ENCODE measurements around the gene TMEM238. TPM values are rescaled to one million over a fixed set of nuclear protein-coding genes. Genes with fewer than 3 reads are reported as not detected.
A peak's percentile ranks its signal among the peaks of the same experiment; 100 is the strongest.
"Not testable (repeated sequence)": the region's sequence is repeated elsewhere in the genome, so short reads cannot be mapped to it uniquely, and the experiment has no call there.

The TMEM238 gene, protein sequence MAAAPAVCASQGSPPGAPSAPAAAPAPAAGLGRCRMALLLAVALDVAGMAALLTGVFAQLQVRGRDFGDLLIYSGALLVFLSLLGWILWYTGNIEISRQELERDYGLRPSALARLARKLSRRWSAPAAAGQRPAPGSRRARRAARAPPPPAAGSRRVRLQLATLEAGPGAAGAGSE
- 1.0 TPM for total RNA-seq
- long read RNA-seq: 0 reads

DNA sequence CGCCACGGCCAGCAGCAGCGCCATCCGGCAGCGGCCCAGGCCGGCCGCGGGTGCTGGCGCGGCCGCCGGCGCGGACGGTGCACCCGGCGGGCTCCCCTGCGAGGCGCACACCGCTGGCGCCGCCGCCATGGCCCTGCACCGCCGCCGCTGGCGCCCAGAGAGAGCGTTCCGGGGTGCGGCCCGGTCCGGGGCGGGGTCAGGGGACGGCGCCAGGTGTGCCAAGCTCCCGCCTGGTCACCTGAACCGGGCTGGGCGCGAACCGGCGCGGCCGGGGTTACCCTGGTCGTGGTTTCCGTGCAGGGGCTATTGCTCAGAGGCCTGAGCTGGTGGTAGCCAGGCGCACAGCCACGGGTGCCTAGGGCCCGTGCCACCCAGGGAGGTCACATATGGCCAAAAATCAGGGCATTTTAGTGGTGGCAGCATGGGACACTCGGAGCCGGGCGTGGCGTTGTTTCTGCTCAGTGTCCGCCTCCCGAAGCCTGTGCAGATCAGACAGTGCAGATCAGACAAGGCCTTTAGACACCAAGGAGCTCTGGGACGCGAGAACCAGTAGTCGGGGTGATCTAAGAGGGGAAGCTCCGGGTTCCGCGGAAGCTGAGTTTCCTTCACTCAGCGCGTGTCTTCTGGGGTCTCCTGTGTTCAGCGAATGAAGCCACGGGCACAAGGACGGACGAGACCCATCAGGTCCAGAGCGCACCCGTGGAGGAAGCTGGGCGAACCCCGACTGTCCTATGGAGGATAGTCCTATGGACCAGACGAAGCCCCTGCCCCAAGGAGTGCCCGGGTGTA, at the start of gene TMEM238:
TMEM238 (minus strand) TSS at position 162 of the 789 bp plus-strand sequence; CDS start at position 129, 33 bp downstream.
- DNase-seq (peak; percentile 52), ATAC-seq (ENCODE audit: poor library complexity) (no peak)
- intact Hi-C loops (cut with DNase I): loop anchor here (2.0 to 5.0 kb wide), 2 partner anchors 46 to 82 kb away; partner anchors contain the start of gene KMT5C

- DNase-seq (no peak), ATAC-seq (ENCODE audit: poor library complexity) (no peak)
- intact Hi-C loops (cut with DNase I): no loop called here
These were observed 49.2 kb upstream of the TMEM238 start for GRCh38 chr19:55433292-55433691.

GRCh38 chr19:55432241-55432959, 48.3 kb upstream of the TMEM238 start:
- no peak for DNase-seq

GRCh38 chr19:55431183-55431582, 47.1 kb upstream of the TMEM238 start:
- intact Hi-C loops (cut with DNase I): no loop called here
- ATAC-seq (ENCODE audit: poor library complexity) (no peak), DNase-seq (no peak)

More at GRCh38 chr19:55432241-55432959, 48.3 kb upstream of the TMEM238 start:
- no peak for ATAC-seq (ENCODE audit: poor library complexity)
- intact Hi-C loops (cut with DNase I): no loop called here

GRCh38 chr19:55426042-55426441, 42.0 kb upstream of the TMEM238 start:
- no peak for DNase-seq
- intact Hi-C loops (cut with DNase I): no loop called here
- ATAC-seq (ENCODE audit: poor library complexity): no peak

- DNase-seq (no peak), ATAC-seq (ENCODE audit: poor library complexity) (no peak)
- intact Hi-C loops (cut with DNase I): no loop called here
These were observed 40.4 kb upstream of the TMEM238 start for GRCh38 chr19:55424518-55424917.

- ATAC-seq (ENCODE audit: poor library complexity): no peak
- no peak for DNase-seq
- intact Hi-C loops (cut with DNase I): no loop called here
These were observed 39.3 kb upstream of the TMEM238 start for GRCh38 chr19:55423225-55424005.

- intact Hi-C loops (cut with DNase I); DNase-seq; ATAC-seq (ENCODE audit: poor library complexity): not testable (repeated sequence)
These were observed 37.2 kb upstream of the TMEM238 start for GRCh38 chr19:55421281-55421680.

- ATAC-seq (ENCODE audit: poor library complexity) (no peak), DNase-seq (no peak)
- intact Hi-C loops (cut with DNase I): loop anchor here (5.0 kb wide), 1 partner anchor 277 kb away; no protein-coding TSS in a partner anchor
These were observed 35.6 kb upstream of the TMEM238 start for GRCh38 chr19:55419624-55420236.

GRCh38 chr19:55419103-55419502, 35.0 kb upstream of the TMEM238 start:
- intact Hi-C loops (cut with DNase I): loop anchor here (5.0 kb wide), 1 partner anchor 277 kb away; no protein-coding TSS in a partner anchor
- DNase-seq (no peak), ATAC-seq (ENCODE audit: poor library complexity) (no peak)

DNA sequence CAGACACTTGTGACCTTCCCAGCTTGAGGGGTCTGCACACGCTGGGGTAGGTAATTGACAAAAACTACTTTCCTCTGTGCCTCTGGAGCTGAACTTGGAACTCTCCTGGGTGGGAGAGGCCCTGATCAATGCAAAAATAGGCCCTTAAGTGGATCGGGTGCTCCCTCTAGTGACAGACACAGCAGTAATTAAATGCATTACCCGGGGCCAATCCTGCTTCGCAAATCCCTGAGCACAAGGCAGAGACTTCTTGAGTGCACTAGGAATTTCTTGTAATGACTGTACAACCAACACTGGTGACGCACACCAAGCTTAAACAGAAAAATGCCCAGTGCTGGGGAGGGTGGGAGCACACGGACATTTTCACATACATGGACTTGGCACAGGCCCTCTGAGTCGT, 34.1 kb upstream of the TMEM238 start:
- intact Hi-C loops (cut with DNase I): loop anchor here (5.0 kb wide), 1 partner anchor 276 kb away; no protein-coding TSS in a partner anchor
- ATAC-seq (ENCODE audit: poor library complexity) (peak; percentile 80), DNase-seq (no peak)

DNA sequence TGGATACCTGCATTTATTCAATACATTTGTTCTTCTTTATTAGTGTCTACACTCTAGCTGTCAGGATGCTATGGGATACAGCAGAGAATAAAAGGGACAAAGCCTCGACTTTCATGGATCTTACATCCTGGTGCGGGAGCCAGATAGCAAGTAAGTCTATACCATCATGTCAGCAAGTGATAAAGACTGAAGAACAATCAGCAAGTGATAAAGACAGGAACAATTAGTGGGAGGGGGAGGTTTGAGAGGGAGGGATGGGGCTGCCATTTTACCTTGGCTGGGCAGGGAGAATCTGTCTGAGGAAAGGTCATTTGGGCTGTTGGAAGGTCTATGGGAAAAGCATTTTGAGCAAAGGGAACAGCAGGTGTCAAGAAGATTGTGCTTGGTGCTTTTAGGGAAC, 26.1 kb upstream of the TMEM238 start:
- intact Hi-C loops (cut with DNase I): no loop called here
- DNase-seq (no peak), ATAC-seq (ENCODE audit: poor library complexity) (no peak)

- DNase-seq; ATAC-seq (ENCODE audit: poor library complexity); intact Hi-C loops (cut with DNase I): not testable (repeated sequence)
These were observed 25.1 kb upstream of the TMEM238 start for GRCh38 chr19:55409179-55409578.

- ATAC-seq (ENCODE audit: poor library complexity) (no peak), DNase-seq (no peak)
- intact Hi-C loops (cut with DNase I): no loop called here
These were observed 24.4 kb upstream of the TMEM238 start for GRCh38 chr19:55408533-55408872.

DNA sequence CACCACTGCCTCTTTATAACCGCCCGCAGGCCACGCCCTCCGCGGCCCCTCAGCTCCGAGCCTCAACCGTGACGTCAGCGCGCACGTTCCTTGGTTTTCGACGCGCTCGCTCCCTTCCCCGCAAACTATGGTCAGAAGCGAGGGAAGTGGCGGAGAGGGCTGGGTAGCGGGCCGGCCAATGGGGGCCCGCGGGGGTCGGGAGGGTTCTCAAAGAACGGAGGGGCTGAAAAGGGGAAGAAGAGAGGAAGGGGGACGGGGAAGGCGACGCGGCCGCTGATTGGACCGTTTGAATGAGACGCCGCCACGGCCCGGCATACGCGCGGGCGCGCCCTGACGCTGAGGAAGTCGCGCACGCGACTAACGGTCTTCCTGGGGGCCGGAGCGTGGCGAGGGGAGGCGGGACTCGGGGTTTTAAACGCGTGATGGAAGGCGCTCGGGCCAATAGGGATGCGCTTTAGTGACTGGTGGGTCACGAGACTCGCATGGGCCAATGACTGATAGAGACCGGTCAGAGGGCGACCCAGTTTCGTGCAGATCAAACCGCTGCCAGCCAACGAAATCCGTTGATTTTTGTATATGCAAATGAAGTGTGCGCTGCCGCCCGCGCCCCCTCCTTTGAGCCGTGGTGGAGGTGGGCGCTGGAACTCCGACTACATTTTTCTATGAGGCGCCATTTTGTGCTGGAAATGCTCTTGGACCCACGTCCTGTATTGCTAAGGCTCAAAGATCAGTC, 23.9 kb upstream of the TMEM238 start:
- intact Hi-C loops (cut with DNase I): no loop called here
- peak; percentile 97 for ATAC-seq (ENCODE audit: poor library complexity)
- peak; percentile 99 for DNase-seq

DNA sequence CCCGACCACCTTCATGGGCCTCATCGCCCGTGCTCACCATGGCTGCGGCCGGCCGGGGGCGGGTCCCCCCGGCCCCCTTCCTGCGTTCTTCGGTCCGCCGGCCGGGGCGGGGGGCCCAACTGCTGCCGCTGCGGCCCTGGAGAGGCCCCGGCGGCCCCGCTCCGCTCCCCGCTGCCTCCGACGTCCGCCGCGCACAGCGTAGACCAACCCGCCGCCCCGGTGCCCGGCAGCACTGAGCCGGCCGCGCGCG, 23.4 kb upstream of the TMEM238 start, which contains the start of gene UBE2S:
UBE2S (minus strand) TSS at position 239 of the 250 bp plus-strand sequence; CDS start at position 40, 199 bp downstream.
- DNase-seq; intact Hi-C loops (cut with DNase I); ATAC-seq (ENCODE audit: poor library complexity): not testable (repeated sequence)

DNA sequence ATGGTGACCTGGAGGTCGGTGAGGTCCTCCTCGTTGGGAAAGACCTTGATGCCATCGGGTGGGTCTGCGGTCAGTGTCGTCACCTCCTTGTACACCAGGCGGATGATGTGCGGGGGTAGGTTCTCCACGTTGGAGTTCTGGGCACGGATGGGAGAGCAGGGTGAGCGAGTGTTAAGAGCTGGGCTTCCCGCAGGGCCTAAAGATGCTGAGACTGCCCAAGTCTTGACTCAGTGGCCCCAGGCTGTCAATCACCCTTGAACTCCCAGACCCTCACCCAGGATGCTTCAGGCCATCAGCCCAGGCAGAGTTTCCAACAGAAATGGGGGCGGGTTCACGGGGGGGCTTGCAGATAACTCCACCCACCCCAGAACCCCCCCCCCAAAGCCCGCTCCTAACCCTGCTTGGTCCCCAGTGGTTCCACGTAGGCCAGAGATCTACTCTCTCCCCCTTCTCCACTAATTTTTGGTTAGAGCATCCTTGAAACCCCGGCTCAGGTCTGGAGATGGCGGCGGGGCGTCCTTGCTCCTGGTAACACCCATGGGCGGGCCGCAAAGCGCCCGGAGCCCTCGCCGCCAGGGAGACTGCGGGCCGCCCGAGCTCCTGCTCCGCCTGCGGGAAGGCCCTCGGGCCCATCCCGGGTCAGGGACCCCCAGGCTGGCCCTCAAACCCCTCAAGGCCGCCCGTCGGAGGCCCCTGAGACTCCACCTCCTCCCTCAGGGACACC, 22.9 kb upstream of the TMEM238 start:
- ATAC-seq (ENCODE audit: poor library complexity) (peak; percentile 0), DNase-seq (peak; percentile 59)
- intact Hi-C loops (cut with DNase I): no loop called here

All from Right ventricle myocardium superior (tissue), 1 donor.